CD4-positive, alpha-beta T cell treated with Interferon alpha-2 for 1 hour (primary cell): Measurements from ENCODE around the gene AXIN2.
"Not testable (repeated sequence)": the region's sequence is repeated elsewhere in the genome, so short reads cannot be mapped to it uniquely, and the experiment has no call there.

ENCODE experiments used
- DNase-seq, 2 donors: peaks; one replicate each; pipeline ENCODE4 v3.0.0-alpha.2; 2020 to 2022

The AXIN2 gene

GRCh38 chr17:65515959-65516948, 45.2 kb downstream of the AXIN2 start:
- DNase-seq, result no peak

GRCh38 chr17:65515512-65515911, 45.9 kb downstream of the AXIN2 start:
- no peak for DNase-seq

- no peak for DNase-seq
Observed at GRCh38 chr17:65514541-65514940, 46.9 kb downstream of the AXIN2 start.

- DNase-seq, result no peak
Observed at GRCh38 chr17:65514082-65514481, 47.4 kb downstream of the AXIN2 start.

GRCh38 chr17:65511316-65511715, 50.1 kb downstream of the AXIN2 start:
- DNase-seq, result no peak

- DNase-seq, result no peak
Observed at GRCh38 chr17:65509032-65509431, 52.4 kb downstream of the AXIN2 start.

GRCh38 chr17:65504673-65505072, 56.8 kb downstream of the AXIN2 start:
- not testable (repeated sequence) for DNase-seq

GRCh38 chr17:65504141-65504540, 57.3 kb downstream of the AXIN2 start:
- no peak for DNase-seq

GRCh38 chr17:65503557-65503956, 57.9 kb downstream of the AXIN2 start:
- no peak for DNase-seq

GRCh38 chr17:65498816-65499215, 62.6 kb downstream of the AXIN2 start:
- DNase-seq, result no peak

GRCh38 chr17:65496801-65497200, 64.6 kb downstream of the AXIN2 start:
- no peak for DNase-seq

- DNase-seq, result peak in 1 of 2 donors; percentile 2
Observed at GRCh38 chr17:65495122-65496055, 66.1 kb downstream of the AXIN2 start.

GRCh38 chr17:65489413-65490155, 71.9 kb downstream of the AXIN2 start:
- DNase-seq, result no peak

- DNase-seq, result no peak
Observed at GRCh38 chr17:65488665-65489064, 72.8 kb downstream of the AXIN2 start.

GRCh38 chr17:65487990-65488389, 73.5 kb downstream of the AXIN2 start:
- no peak for DNase-seq

GRCh38 chr17:65487161-65487560, 74.3 kb downstream of the AXIN2 start:
- DNase-seq, result no peak

- no peak for DNase-seq
Observed at GRCh38 chr17:65485388-65486299, 75.8 kb downstream of the AXIN2 start.

- not testable (repeated sequence) for DNase-seq
Observed at GRCh38 chr17:65484405-65484804, 77.0 kb downstream of the AXIN2 start.

- no peak for DNase-seq
Observed at GRCh38 chr17:65483438-65483837, 78.0 kb downstream of the AXIN2 start.

- DNase-seq, result no peak
Observed at GRCh38 chr17:65482201-65482600, 79.2 kb downstream of the AXIN2 start.

- DNase-seq, result no peak
Observed at GRCh38 chr17:65479282-65479681, 82.2 kb downstream of the AXIN2 start.
